Measurements from ENCODE around the gene QRFP. TPM values are rescaled to one million over a fixed set of nuclear protein-coding genes. Genes with fewer than 3 reads are reported as not detected.

Gene QRFP
- total and polyA plus RNA-seq, 8 donors: not detected

- WGBS, 2 donors: 94% methylated on average over 6 of the region's 6 CpGs
- intact Hi-C loops (cut with DNase I): no loop called here
These were observed 19.3 kb downstream of the QRFP start for GRCh38 chr9:130877300-130877699.

GRCh38 chr9:130874783-130875182 lies 21.8 kb downstream of the QRFP start:
- 92 to 100% methylated on average over 5 of the region's 5 CpGs for WGBS, 2 donors
- H3K4me1 ChIP-seq: peaks cover 8 to 12% (median 11%) of the 10 kb centered on the region in 3 donors
- no peaks in the 10 kb centered on the region for H3K27me3 ChIP-seq
- TF ChIP-seq CTCF (IDR thresholded peaks at IDR 0.05): no peak
- H3K36me3 ChIP-seq: peaks cover 0 to 40% (median 11%) of the 10 kb centered on the region in 3 donors
- DNase-seq: no peak
- FAIRE-seq: no peak
- no peak overlapping the region for H3K4me3 ChIP-seq
- no peaks in the 10 kb centered on the region for H3K9me3 ChIP-seq
- ATAC-seq: no peak
- no peak overlapping the region for H3K27ac ChIP-seq
- intact Hi-C loops (cut with DNase I): no loop called here

More at GRCh38 chr9:130877300-130877699, 19.3 kb downstream of the QRFP start:
- FAIRE-seq (no peak), ATAC-seq (no peak), DNase-seq (no peak)
- Histone ChIP-seq H3K4me3 (no peak overlapping the region), H3K27ac (no peak overlapping the region), H3K4me1 (peaks cover 8 to 11% (median 11%) of the 10 kb centered on the region in 3 donors), H3K9me3 (no peaks in the 10 kb centered on the region), H3K27me3 (no peaks in the 10 kb centered on the region), H3K36me3 (peaks cover 0 to 55% (median 20%) of the 10 kb centered on the region in 3 donors)
- no peak for TF ChIP-seq CTCF (IDR thresholded peaks at IDR 0.05)

GRCh38 chr9:130873966-130874365 lies 22.6 kb downstream of the QRFP start:
- Histone ChIP-seq H3K27ac (no peak overlapping the region), H3K4me3 (no peak overlapping the region), H3K9me3 (no peaks in the 10 kb centered on the region), H3K36me3 (peaks cover 0 to 35% (median 11%) of the 10 kb centered on the region in 3 donors), H3K4me1 (peaks cover 8 to 16% (median 11%) of the 10 kb centered on the region in 3 donors), H3K27me3 (no peaks in the 10 kb centered on the region)
- intact Hi-C loops (cut with DNase I): no loop called here
- TF ChIP-seq CTCF (IDR thresholded peaks at IDR 0.05): no peak
- WGBS, 2 donors: 84 to 85% methylated on average over 8 of the region's 8 CpGs
- no peak for DNase-seq
- FAIRE-seq: no peak
- ATAC-seq: no peak

- Histone ChIP-seq H3K36me3 (peaks cover 0 to 25% (median 11%) of the 10 kb centered on the region in 3 donors), H3K9me3 (no peaks in the 10 kb centered on the region), H3K4me1 (peaks cover 8 to 16% (median 11%) of the 10 kb centered on the region in 3 donors), H3K27ac (peak overlapping the region in 1 of 4 donors; percentile 35), H3K4me3 (no peak overlapping the region), H3K27me3 (no peaks in the 10 kb centered on the region)
- 50 to 53% methylated on average over 15 of the region's 15 CpGs for WGBS, 2 donors
- no peak for TF ChIP-seq CTCF (IDR thresholded peaks at IDR 0.05)
- intact Hi-C loops (cut with DNase I): no loop called here
- ATAC-seq (peak; percentile 92 to 97 (median 94)), DNase-seq (peak; percentile 78 to 91 (median 83)), FAIRE-seq (no peak)
These were observed 23.6 kb downstream of the QRFP start for GRCh38 chr9:130872912-130873503.

GRCh38 chr9:130872508-130872907 lies 24.1 kb downstream of the QRFP start:
- intact Hi-C loops (cut with DNase I): no loop called here
- TF ChIP-seq CTCF (IDR thresholded peaks at IDR 0.05): no peak
- H3K9me3 ChIP-seq: no peaks in the 10 kb centered on the region
- no peaks in the 10 kb centered on the region for H3K27me3 ChIP-seq
- ATAC-seq: no peak
- H3K4me1 ChIP-seq: peaks cover 8 to 16% (median 11%) of the 10 kb centered on the region in 3 donors
- H3K36me3 ChIP-seq: peaks cover 0 to 25% (median 11%) of the 10 kb centered on the region in 3 donors
- FAIRE-seq: no peak
- no peak overlapping the region for H3K4me3 ChIP-seq
- 58 to 60% methylated on average over 9 of the region's 9 CpGs for WGBS, 2 donors
- peak overlapping the region in 1 of 4 donors; percentile 35 for H3K27ac ChIP-seq
- no peak for DNase-seq
